Neural cell (in vitro differentiated cells): ENCODE measurements around the gene IER3. TPM values are rescaled to one million over a fixed set of nuclear protein-coding genes. Genes with fewer than 3 reads are reported as not detected.

Experiments used
- H2AFZ ChIP-seq: fragments of 200-600, 300-800 bp; sonication (generic), shearing (Covaris generic); 2 replicates; pipeline ENCODE4 v1.6.0; 2014; ENCODE audit warnings: low read depth, mild to moderate bottlenecking, antibody characterized with exemption, low read length, moderate library complexity
- H3F3A ChIP-seq: fragments of 200-600 bp; shearing (Covaris generic); 2 replicates; pipeline ENCODE4 v1.6.1; 2016; ENCODE audit warnings: mild to moderate bottlenecking, moderate library complexity, mixed read lengths, antibody characterized with exemption, low read length; ENCODE audit not compliant: insufficient read depth, poor library complexity, severe bottlenecking
- H3K27ac ChIP-seq: fragments of 200-600, 300-800 bp; sonication (generic), shearing (Covaris generic); 2 replicates; pipeline ENCODE4 v1.5.1; 2014; ENCODE audit warnings: mild to moderate bottlenecking, low read length, moderate library complexity
- H3K27me3 ChIP-seq: fragments of 300-800, 200-600 bp; sonication (generic), shearing (Covaris generic); 2 replicates; pipeline ENCODE4 v1.6.0; 2014; ENCODE audit warnings: mild to moderate bottlenecking, low read depth, low read length, moderate library complexity; ENCODE audit not compliant: insufficient read depth
- H3K36me3 ChIP-seq: fragments of 300-800, 200-600 bp; sonication (generic), shearing (Covaris generic); 2 replicates; pipeline ENCODE4 v1.5.1; 2014; ENCODE audit warnings: mild to moderate bottlenecking, antibody characterized with exemption, low read length, moderate library complexity; ENCODE audit not compliant: insufficient read depth
- H3K4me2 ChIP-seq: fragments of 300-800, 200-600 bp; sonication (generic), shearing (Covaris generic); 2 replicates; pipeline ENCODE4 v1.6.0; 2014; ENCODE audit warnings: mild to moderate bottlenecking, low read length
- H3K4me3 ChIP-seq: fragments of 300-800, 200-600 bp; sonication (generic), shearing (Covaris generic); 2 replicates; pipeline ENCODE4 v1.5.1; 2014; ENCODE audit warnings: mild to moderate bottlenecking, low read length, moderate library complexity
- H3K79me2 ChIP-seq: fragments of 200-600 bp; shearing (Covaris generic); replicated peaks from 2 replicates; pipeline ENCODE4 v1.6.0; 2014; ENCODE audit warnings: mild to moderate bottlenecking, low read length, moderate library complexity; ENCODE audit not compliant: insufficient read depth
- H3K9ac ChIP-seq: fragments of 300-800, 200-600 bp; sonication (generic), shearing (Covaris generic); 2 replicates; pipeline ENCODE4 v1.6.1; 2016; ENCODE audit warnings: mild to moderate bottlenecking, low read length, mixed read lengths
- H3K9me2 ChIP-seq: fragments of 200-600 bp; shearing (Covaris generic); 2 replicates; pipeline ENCODE4 v1.6.1; 2016; ENCODE audit warnings: mild to moderate bottlenecking, low read length, mixed read lengths; ENCODE audit not compliant: insufficient read depth
- H3K9me3 ChIP-seq: fragments of 200-600, 300-800 bp; sonication (generic), shearing (Covaris generic); 2 replicates; pipeline ENCODE4 v1.6.1; 2016; ENCODE audit warnings: mild to moderate bottlenecking, mixed run types, low read length, moderate library complexity, mixed read lengths
- H4K20me1 ChIP-seq: fragments of 200-600 bp; shearing (Covaris generic); 2 replicates; pipeline ENCODE4 v1.6.1; 2016; ENCODE audit warnings: mild to moderate bottlenecking, mixed run types; ENCODE audit not compliant: insufficient read depth
- CTCF ChIP-seq: fragments of 450-650 bp; IDR thresholded peaks from 2 replicates; pipeline ENCODE4 v1.5.1; 2014; ENCODE audit warnings: antibody characterized with exemption, mild to moderate bottlenecking, moderate library complexity; ENCODE audit not compliant: poor library complexity, severe bottlenecking
- EP300 ChIP-seq: fragments of 450-650 bp; conservative IDR thresholded peaks from 2 replicates; pipeline ENCODE4 v1.6.1; 2014; ENCODE audit warnings: antibody characterized with exemption, mild to moderate bottlenecking, moderate library complexity; ENCODE audit not compliant: poor library complexity, severe bottlenecking
- EZH2 ChIP-seq: fragments of 200-600, 300-800 bp; shearing (Covaris generic), sonication (generic); IDR thresholded peaks from 2 replicates; pipeline ENCODE4 v1.6.1; 2014; ENCODE audit warnings: antibody characterized with exemption, low read length, borderline replicate concordance, mild to moderate bottlenecking; ENCODE audit not compliant: insufficient read depth, poor library complexity, severe bottlenecking
- MXI1 ChIP-seq: fragments of 450-650 bp; conservative IDR thresholded peaks from 2 replicates; pipeline ENCODE4 v1.6.1; 2014; ENCODE audit warnings: antibody characterized with exemption, mild to moderate bottlenecking; ENCODE audit not compliant: poor library complexity, severe bottlenecking
- POLR2AphosphoS5 ChIP-seq: IDR thresholded peaks from 2 replicates; pipeline ENCODE4 v1.6.1; 2012
- RAD21 ChIP-seq: fragments of 450-650 bp; conservative IDR thresholded peaks from 2 replicates; pipeline ENCODE4 v1.6.1; 2014; ENCODE audit warnings: antibody characterized with exemption, mild to moderate bottlenecking, moderate library complexity
- REST ChIP-seq: IDR thresholded peaks from 2 replicates; pipeline ENCODE4 v1.6.1; 2012; ENCODE audit warnings: borderline replicate concordance
- SMC3 ChIP-seq: fragments of 450-650 bp; conservative IDR thresholded peaks from 2 replicates; pipeline ENCODE4 v1.6.1; 2014; ENCODE audit warnings: antibody characterized with exemption, mild to moderate bottlenecking, moderate library complexity; ENCODE audit not compliant: poor library complexity
- TAF1 ChIP-seq: IDR thresholded peaks from 2 replicates; pipeline ENCODE4 v1.6.1; 2012; ENCODE audit warnings: low read depth
- polyA plus RNA-seq: library from polyadenylated mRNA; depleted of rRNA; stranded (reverse); fragments of >200 nt; gene quantifications from 2 replicates; pipeline ENCODE4 v1.2.3, GENCODE V29; 2014

IER3 gene
- polyA plus RNA-seq, 1 donor from 2014 or later: 3.0 TPM

- Histone ChIP-seq H3F3A (no peaks in the 10 kb centered on the region), H3K36me3 (no peaks in the 10 kb centered on the region), H3K9me3 (no peaks in the 10 kb centered on the region), H2AFZ (no peak overlapping the region), H3K4me2 (no peak overlapping the region), H3K9ac (no peak overlapping the region), H3K27me3 (peaks cover under 1% of the 10 kb centered on the region), H4K20me1 (no peaks in the 10 kb centered on the region), H3K9me2 (no peaks in the 10 kb centered on the region), H3K27ac (no peak overlapping the region), H3K4me3 (no peak overlapping the region), H3K79me2 (no peaks in the 10 kb centered on the region)
- TF ChIP-seq EP300: no peak
- no peak for TF ChIP-seq MXI1
- TF ChIP-seq POLR2AphosphoS5: no peak
- no peak for TF ChIP-seq RAD21
- no peak for TF ChIP-seq SMC3
- no peak for TF ChIP-seq EZH2
- no peak for TF ChIP-seq CTCF
- TF ChIP-seq REST: no peak
- TF ChIP-seq TAF1: no peak
Observed at GRCh38 chr6:30750379-30750668, 6.0 kb upstream of the IER3 start.

- Histone ChIP-seq H3K4me2 (no peak overlapping the region), H2AFZ (no peak overlapping the region), H3K9ac (no peak overlapping the region)
Observed at GRCh38 chr6:30749554-30750378, 5.4 kb upstream of the IER3 start.

More at GRCh38 chr6:30749554-30750378, 5.4 kb upstream of the IER3 start:
- H3K9me2 ChIP-seq: no peaks in the 10 kb centered on the region
- no peak overlapping the region for H3K4me3 ChIP-seq
- H4K20me1 ChIP-seq: no peaks in the 10 kb centered on the region
- H3K79me2 ChIP-seq: no peaks in the 10 kb centered on the region
- no peak overlapping the region for H3K27ac ChIP-seq
- H3K27me3 ChIP-seq: peaks cover 5% of the 10 kb centered on the region
- no peaks in the 10 kb centered on the region for H3K36me3 ChIP-seq
- H3K9me3 ChIP-seq: no peaks in the 10 kb centered on the region
- TF ChIP-seq REST: no peak
- TF ChIP-seq SMC3: no peak
- TF ChIP-seq CTCF: no peak
- TF ChIP-seq EZH2: no peak
- no peak for TF ChIP-seq MXI1
- no peak for TF ChIP-seq POLR2AphosphoS5
- TF ChIP-seq RAD21: no peak
- H3F3A ChIP-seq: no peaks in the 10 kb centered on the region
